ENCODE data around the gene MTMR3. TPM values are rescaled to one million over a fixed set of nuclear protein-coding genes. Genes with fewer than 3 reads are reported as not detected.

Gene MTMR3
- total RNA-seq, 1 experiment from 2014 or later: 27.0 TPM

GRCh38 chr22:30038219-30038618 lies 155.2 kb downstream of the MTMR3 start (continued):
- TF ChIP-seq REST (IDR thresholded peaks at IDR 0.05; ENCODE audit: low read depth) (no peak), TCF7L2 (IDR thresholded peaks at IDR 0.05; ENCODE audit: borderline replicate concordance, extremely low read depth, insufficient read depth, insufficient read length) (no peak)

GRCh38 chr22:30040499-30041260 lies 157.7 kb downstream of the MTMR3 start:
- TF ChIP-seq SIN3A (IDR thresholded peaks at IDR 0.05; ENCODE audit: low read depth) (no peak), ELF1 (IDR thresholded peaks at IDR 0.05; ENCODE audit: borderline replicate concordance, low read depth) (no peak), ZBTB33 (IDR thresholded peaks at IDR 0.05; ENCODE audit: extremely low read depth, insufficient replicate concordance, low read length) (no peak), SP1 (IDR thresholded peaks at IDR 0.05; ENCODE audit: low read depth) (no peak), EZH2phosphoT487 (IDR thresholded peaks at IDR 0.05; ENCODE audit: borderline replicate concordance) (no peak), MAX (IDR thresholded peaks at IDR 0.05) (no peak), TCF7L2 (IDR thresholded peaks at IDR 0.05; ENCODE audit: borderline replicate concordance, extremely low read depth, insufficient read depth, insufficient read length) (no peak), FOSL1 (IDR thresholded peaks at IDR 0.05; ENCODE audit: low read depth) (no peak), POLR2AphosphoS5 (IDR thresholded peaks at IDR 0.05; ENCODE audit: low read depth, low read length) (no peak), RAD21 (IDR thresholded peaks at IDR 0.05; ENCODE audit: low read depth) (no peak), CTCF (IDR thresholded peaks at IDR 0.05 in 2 of 3, conservative IDR thresholded peaks at IDR 0.05 in 1 of 3; ENCODE audit: borderline replicate concordance in 1 of 3, insufficient read depth in 1 of 3, low read depth in 2 of 3, low read length in 2 of 3) (no peak), ATF3 (IDR thresholded peaks at IDR 0.05) (no peak), CBX3 (IDR thresholded peaks at IDR 0.05; ENCODE audit: low read depth) (no peak), POLR2A (IDR thresholded peaks at IDR 0.05; ENCODE audit: borderline replicate concordance, extremely low read depth, insufficient read depth, insufficient read length) (no peak)
- Histone ChIP-seq H3K4me2 (ENCODE audit: low read length) (no peak overlapping the region), H3K9ac (ENCODE audit: low read length) (no peak overlapping the region), H3K27ac (ENCODE audit: low read depth, low read length) (no peak overlapping the region), H3K27me3 (ENCODE audit: insufficient read depth, low read length) (no peaks in the 10 kb centered on the region), H3K4me1 (ENCODE audit: control insufficient read depth in 1 of 2, insufficient read depth in 2 of 2, low read length in 2 of 2) (peaks cover 31 to 41% of the 10 kb centered on the region in 2 experiments), H2AFZ (ENCODE audit: low read depth, low read length, poor library complexity, severe bottlenecking) (no peak overlapping the region), H3K9me2 (ENCODE audit: insufficient read depth) (no peaks in the 10 kb centered on the region), H3K9me3 (ENCODE audit: control insufficient read depth in 1 of 2, insufficient read depth in 1 of 2, low read depth in 1 of 2, low read length in 2 of 2) (no peaks in the 10 kb centered on the region), H4K20me1 (ENCODE audit: insufficient read depth) (no peaks in the 10 kb centered on the region), H3K79me2 (ENCODE audit: insufficient read depth, low read length) (no peaks in the 10 kb centered on the region), H3K4me3 (replicated peaks in 1 of 2; ENCODE audit: low read depth in 1 of 2, low read length in 2 of 2) (no peak overlapping the region), H3K36me3 (ENCODE audit: control insufficient read depth in 1 of 2, insufficient read depth in 2 of 2, low read length in 2 of 2) (no peaks in the 10 kb centered on the region)
- ChIA-PET POLR2A (no interaction called here), RAD21 (ENCODE audit: low non-redundant PET in 1 of 2, low total read pairs in 2 of 2, uncharacterized antibody in 2 of 2, unreplicated experiment in 2 of 2) (no interaction called here), CTCF (no interaction called here)
- no peak for DNase-seq (ENCODE audit: low read depth, low spot score)
- no peak for ATAC-seq
- no TSS peak for BruUV-seq (replicated peaks)
- intact Hi-C loops (cut with micrococcal nuclease): no loop called here

Measured in HCT116 (cell line).